ENCODE results near the gene LMNB1. TPM values are rescaled to one million over a fixed set of nuclear protein-coding genes. Genes with fewer than 3 reads are reported as not detected.

The LMNB1 gene
- total and polyA plus RNA-seq, 11 donors = 0.27 to 27.8 (median 1.8) TPM

- intact Hi-C loops (cut with DNase I) = no loop called here
- 89 to 91% (median 90%) methylated on average over 9 of the region's 9 CpGs for WGBS, 4 donors
- ATAC-seq = no peak
- TF ChIP-seq POLR2A (IDR thresholded peaks at IDR 0.05) = no peak
- no peak for TF ChIP-seq CTCF (IDR thresholded peaks at IDR 0.05)
- Histone ChIP-seq H3K9me3 (no peaks in the 10 kb centered on the region), H3K27me3 (no peaks in the 10 kb centered on the region), H3K4me1 (no peaks in the 10 kb centered on the region), H3K36me3 (no peaks in the 10 kb centered on the region), H3K4me3 (no peak overlapping the region), H3K27ac (no peak overlapping the region)
- DNase-seq = no peak
These were observed 35.6 kb upstream of the LMNB1 start for GRCh38 chr5:126741361-126741760.

GRCh38 chr5:126742425-126742824 is 34.5 kb upstream of the LMNB1 start:
- no peak for DNase-seq
- no peak for ATAC-seq
- no peak overlapping the region for H3K27ac ChIP-seq
- no peak overlapping the region for H3K4me3 ChIP-seq
- no peaks in the 10 kb centered on the region for H3K4me1 ChIP-seq
- no peaks in the 10 kb centered on the region for H3K36me3 ChIP-seq
- WGBS, 4 donors = 49 to 62% (median 56%) methylated on average over 2 of the region's 2 CpGs
- no peaks in the 10 kb centered on the region for H3K9me3 ChIP-seq
- H3K27me3 ChIP-seq = no peaks in the 10 kb centered on the region
- intact Hi-C loops (cut with DNase I) = no loop called here
- TF ChIP-seq CTCF (IDR thresholded peaks at IDR 0.05) (no peak), POLR2A (IDR thresholded peaks at IDR 0.05) (no peak)

- Histone ChIP-seq H3K9me3 (no peaks in the 10 kb centered on the region), H3K27me3 (peaks cover 0 to 3% (median 0%) of the 10 kb centered on the region in 9 donors), H3K4me3 (no peak overlapping the region), H3K36me3 (no peaks in the 10 kb centered on the region), H3K27ac (no peak overlapping the region), H3K4me1 (peaks cover 0 to 13% (median 0%) of the 10 kb centered on the region in 12 donors)
- 72 to 88% (median 79%) methylated on average over 2 of the region's 2 CpGs for WGBS, 4 donors
- intact Hi-C loops (cut with DNase I) = no loop called here
- TF ChIP-seq POLR2A (IDR thresholded peaks at IDR 0.05) (no peak), CTCF (IDR thresholded peaks at IDR 0.05) (no peak)
- ATAC-seq = no peak
- DNase-seq = no peak
These were observed 32.1 kb upstream of the LMNB1 start for GRCh38 chr5:126744836-126745235.

GRCh38 chr5:126745259-126745992 is 31.5 kb upstream of the LMNB1 start:
- TF ChIP-seq CTCF (IDR thresholded peaks at IDR 0.05) = no peak
- no peak for TF ChIP-seq POLR2A (IDR thresholded peaks at IDR 0.05)
- Histone ChIP-seq H3K4me1 (peaks cover 0 to 13% (median 0%) of the 10 kb centered on the region in 12 donors), H3K27me3 (peaks cover 0 to 9% (median 0%) of the 10 kb centered on the region in 9 donors), H3K9me3 (no peaks in the 10 kb centered on the region), H3K36me3 (no peaks in the 10 kb centered on the region), H3K4me3 (no peak overlapping the region), H3K27ac (no peak overlapping the region)
- ATAC-seq (no peak), DNase-seq (no peak)
- WGBS, 4 donors = 74 to 85% (median 77%) methylated on average over 7 of the region's 7 CpGs
- intact Hi-C loops (cut with DNase I) = no loop called here
